HepG2 (cell line): ENCODE results near the gene TBCCD1. TPM values are rescaled to one million over a fixed set of nuclear protein-coding genes. Genes with fewer than 3 reads are reported as not detected.

Experiments
- ATAC-seq: fragments of 200-7000 bp; cut with Tn5 transposase; 3 replicates; pipeline ENCODE4 v1.9.1; 2020; ENCODE audit warnings: mild to moderate bottlenecking, moderate library complexity
- BruUV-seq: library from RNA; stranded (reverse); fragments of 400-500 nt; replicated peaks from 2 replicates; lab custom pipeline; 2021; lab: Mats Ljungman, UMichigan
- CTCF ChIA-PET: fragments of 300-600 bp; formaldehyde crosslinking; extraction: SDS; loops from one replicate; lab custom pipeline; 2021; ENCODE audit warnings: low total read pairs, inconsistent platforms, low intra/inter-chr PET ratio; lab: Yijun Ruan, JAX
- POLR2A ChIA-PET: fragments of 350-600 bp; sonication (Branson Sonifier 250); formaldehyde crosslinking; loops from one replicate; lab custom pipeline; 2020; ENCODE audit warnings: antibody characterized with exemption, inconsistent platforms; lab: Yijun Ruan, JAX
- DNase-seq: peaks from one replicate; pipeline ENCODE4 v3.0.0-alpha.2; 2015; ENCODE audit warnings: low spot score
- FAIRE-seq: peaks from 3 replicates; lab custom pipeline; 2011; peaks lifted over from hg19 to GRCh38; lab: Jason Lieb, UNC
- H2AFZ ChIP-seq: one replicate; pipeline ENCODE4 v1.6.1; 2011; ENCODE audit warnings: low read length, inconsistent platforms
- H3K27ac ChIP-seq: fragments of 300-600 bp; 3 replicates; pipeline ENCODE4 v1.8.0; 2011; ENCODE audit warnings: mixed run types, mild to moderate bottlenecking, mixed read lengths, low read length, inconsistent platforms; ENCODE audit not compliant: insufficient read depth; ENCODE audit errors: extremely low read length
- H3K27me3 ChIP-seq, 2 experiments: fragments of 200-600 bp in 1 of 2; 2 replicates in 1 of 2; 3 replicates in 1 of 2; pipeline versions ENCODE4 v1.6.0 to v1.8.0; 2011; ENCODE audit warnings: low read length in 2 of 2, mild to moderate bottlenecking in 2 of 2, moderate library complexity in 2 of 2, inconsistent platforms in 1 of 2; ENCODE audit not compliant: insufficient read depth in 2 of 2, control insufficient read depth in 1 of 2
- H3K36me3 ChIP-seq, 2 experiments: fragments of 200-600 bp in 1 of 2; replicated peaks in 1 of 2; 2 replicates in 1 of 2; 3 replicates in 1 of 2; pipeline versions ENCODE4 v1.5.1 to v1.8.0; 2011; ENCODE audit warnings: low read length in 2 of 2, inconsistent platforms in 1 of 2; ENCODE audit not compliant: insufficient read depth in 2 of 2, control insufficient read depth in 1 of 2
- H3K4me1 ChIP-seq: 2 replicates; pipeline ENCODE4 v1.5.1; 2012; ENCODE audit warnings: low read length, inconsistent platforms; ENCODE audit not compliant: insufficient read depth
- H3K4me2 ChIP-seq: 2 replicates; pipeline ENCODE4 v1.6.0; 2011; ENCODE audit warnings: low read depth, low read length, inconsistent platforms
- H3K4me3 ChIP-seq, 3 experiments: fragments of 200-600 bp in 1 of 3; sonication (generic), shearing (Covaris generic) in 1 of 3; replicated peaks in 1 of 3; 2 replicates each; pipeline ENCODE4 v1.5.1; 2011 to 2016; ENCODE audit warnings: low read length in 3 of 3, inconsistent platforms in 2 of 3, low read depth in 2 of 3, mild to moderate bottlenecking in 2 of 3, control low read depth in 1 of 3, mixed read lengths in 1 of 3; ENCODE audit not compliant: insufficient read depth in 1 of 3
- H3K79me2 ChIP-seq: one replicate; pipeline ENCODE4 v1.6.1; 2011; ENCODE audit warnings: low read length, inconsistent platforms; ENCODE audit not compliant: insufficient read depth
- H3K9ac ChIP-seq: 2 replicates; pipeline ENCODE4 v1.6.0; 2011; ENCODE audit warnings: mild to moderate bottlenecking, low read depth, low read length, inconsistent platforms; ENCODE audit not compliant: insufficient read depth
- H3K9me3 ChIP-seq: 2 replicates; pipeline ENCODE4 v1.5.1; 2012; ENCODE audit warnings: mild to moderate bottlenecking, low read length
- H4K20me1 ChIP-seq: 2 replicates; pipeline ENCODE4 v1.6.0; 2011; ENCODE audit warnings: inconsistent platforms, mild to moderate bottlenecking, low read length, moderate library complexity; ENCODE audit not compliant: insufficient read depth
- CHD4 ChIP-seq: fragments of 200-600 bp; sonication (generic); IDR thresholded peaks from 2 replicates; pipeline ENCODE4 v1.7.0; 2017; ENCODE audit warnings: mild to moderate bottlenecking, low read length, borderline replicate concordance
- GMEB1 ChIP-seq: sonication (generic); formaldehyde crosslinking; IDR thresholded peaks from 2 replicates; pipeline ENCODE4 v1.5.1; 2020; ENCODE audit warnings: missing genetic modification reagents, mild to moderate bottlenecking, borderline replicate concordance
- MLLT10 ChIP-seq: sonication (generic); formaldehyde crosslinking; IDR thresholded peaks from 2 replicates; pipeline ENCODE4 v1.4.0; 2020; ENCODE audit warnings: missing genetic modification reagents
- ZNF124 ChIP-seq: sonication (generic); formaldehyde crosslinking; IDR thresholded peaks from 2 replicates; pipeline ENCODE4 v1.4.0; 2020; ENCODE audit warnings: missing genetic modification reagents
- WGBS: methylation state at CpG from one replicate; pipeline ENCODE4 v1.1.6; 2017; ENCODE audit warnings: low lambda C conversion rate; 5-methylcytosine and 5-hydroxymethylcytosine counted together
- in situ Hi-C: cut with HindIII; loops from 2 replicates; pipeline ENCODE4 v1.10.0; 2017; ENCODE audit warnings: low pct_unique_long_range_greater_than_20kb; ENCODE audit not compliant: extremely low pct_ligation_motif_present
- intact Hi-C: fragments of 100-400 bp; cut with micrococcal nuclease; formaldehyde crosslinking; loops from one replicate; pipeline ENCODE4 v1.10.0; 2022; ENCODE audit not compliant: unreplicated experiment
- polyA plus RNA-seq, 8 experiments: library from polyadenylated mRNA; depleted of rRNA in 3 of 8; stranded (reverse) in 7 of 8; unstranded in 1 of 8; fragments of >200 nt; fragmentation: Illumina TruSeq in 4 of 8; extraction: Trizol in 4 of 8; gene quantifications; 2 replicates each; pipeline versions ENCODE4 v1.2.1 to v1.2.3, GENCODE V29; 2011 to 2016; ENCODE audit warnings: low read depth in 4 of 8, missing spikeins in 1 of 8, mixed read lengths in 1 of 8; ENCODE audit not compliant: insufficient read depth in 1 of 8
- total RNA-seq, 5 experiments: library from RNA; depleted of rRNA; stranded (reverse); fragments of >200 nt; fragmentation: Illumina TruSeq; extraction: Trizol; gene quantifications; 2 replicates each; pipeline ENCODE4 v1.2.3, GENCODE V29; 2016; ENCODE audit warnings: low read depth in 1 of 5
- TF ChIP-seq, protein P1 (sequence below): sonication (generic); formaldehyde crosslinking; IDR thresholded peaks from 2 replicates; pipeline ENCODE4 v1.5.0; 2020; ENCODE audit warnings: mild to moderate bottlenecking, missing genetic modification reagents, moderate library complexity

The TBCCD1 gene
- total and polyA plus RNA-seq, 2 of the 13 experiments (the other 11 are each of a cell fraction or from before 2014, with no cell fraction given), result 13.6 to 16.2 TPM

DNA sequence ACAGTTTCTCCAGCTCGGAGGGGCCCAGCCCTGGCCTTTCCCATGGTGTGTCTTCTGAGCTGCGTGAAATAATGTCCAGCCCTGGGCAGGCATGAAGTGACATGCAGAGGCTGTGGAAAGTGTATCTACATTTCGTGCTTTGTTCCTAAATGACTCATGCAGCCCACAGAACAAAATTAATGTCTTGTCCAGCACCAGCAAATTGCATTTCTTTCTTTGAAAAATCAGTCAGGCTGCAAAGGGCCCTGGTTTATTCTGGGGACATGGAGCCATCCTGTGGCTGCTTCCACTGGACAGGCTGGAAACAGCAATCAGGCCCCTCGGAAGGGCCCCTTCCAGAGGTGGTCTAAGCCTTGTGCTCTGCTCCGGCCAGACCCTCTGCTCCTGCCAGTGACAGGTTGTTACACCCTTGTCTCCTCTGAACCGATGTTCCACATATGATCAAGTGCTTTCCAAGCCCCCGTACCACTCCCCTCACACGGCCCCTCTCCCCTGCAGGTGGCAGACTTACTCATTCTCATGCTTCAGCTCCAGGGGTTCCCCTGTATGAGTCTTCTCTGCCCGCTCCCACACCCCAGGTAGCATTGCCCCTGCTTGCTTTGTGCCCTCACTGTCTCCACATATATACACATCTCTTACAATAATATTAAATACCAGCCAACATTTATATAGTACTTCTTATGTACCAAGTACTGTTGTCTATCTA lies 56.6 kb downstream of the TBCCD1 start:
- no TSS peak for BruUV-seq
- intact Hi-C loops, result no loop called here
- FAIRE-seq, result no peak
- H3K9ac ChIP-seq, result no peak overlapping the region
- no peaks in the 10 kb centered on the region for H3K36me3 ChIP-seq
- no peak overlapping the region for H3K4me3 ChIP-seq
- TF ChIP-seq CHD4, result no peak
- TF ChIP-seq, protein P1, sequence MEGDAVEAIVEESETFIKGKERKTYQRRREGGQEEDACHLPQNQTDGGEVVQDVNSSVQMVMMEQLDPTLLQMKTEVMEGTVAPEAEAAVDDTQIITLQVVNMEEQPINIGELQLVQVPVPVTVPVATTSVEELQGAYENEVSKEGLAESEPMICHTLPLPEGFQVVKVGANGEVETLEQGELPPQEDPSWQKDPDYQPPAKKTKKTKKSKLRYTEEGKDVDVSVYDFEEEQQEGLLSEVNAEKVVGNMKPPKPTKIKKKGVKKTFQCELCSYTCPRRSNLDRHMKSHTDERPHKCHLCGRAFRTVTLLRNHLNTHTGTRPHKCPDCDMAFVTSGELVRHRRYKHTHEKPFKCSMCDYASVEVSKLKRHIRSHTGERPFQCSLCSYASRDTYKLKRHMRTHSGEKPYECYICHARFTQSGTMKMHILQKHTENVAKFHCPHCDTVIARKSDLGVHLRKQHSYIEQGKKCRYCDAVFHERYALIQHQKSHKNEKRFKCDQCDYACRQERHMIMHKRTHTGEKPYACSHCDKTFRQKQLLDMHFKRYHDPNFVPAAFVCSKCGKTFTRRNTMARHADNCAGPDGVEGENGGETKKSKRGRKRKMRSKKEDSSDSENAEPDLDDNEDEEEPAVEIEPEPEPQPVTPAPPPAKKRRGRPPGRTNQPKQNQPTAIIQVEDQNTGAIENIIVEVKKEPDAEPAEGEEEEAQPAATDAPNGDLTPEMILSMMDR, result peak; percentile 30
- TF ChIP-seq ZNF124, result no peak
- TF ChIP-seq MLLT10 (CRISPR knock-in tag), result no peak
- TF ChIP-seq GMEB1 (CRISPR knock-in tag), result no peak
- TF ChIP-seq, all 625 proteins: peak for 1
- no peak overlapping the region for H2AFZ ChIP-seq
- H3K4me1 ChIP-seq, result peaks cover 15% of the 10 kb centered on the region
- no peak overlapping the region for H3K4me2 ChIP-seq
- 21% methylated on average over 9 of the region's 9 CpGs for WGBS
- DNase-seq (no peak), ATAC-seq (peak; percentile 32; the same call in 1 of the 3 replicates)
- in situ Hi-C loops, result no loop called here
- H4K20me1 ChIP-seq, result no peaks in the 10 kb centered on the region
- H3K9me3 ChIP-seq, result no peaks in the 10 kb centered on the region
- CTCF ChIA-PET, result no interaction called here
- POLR2A ChIA-PET, result no interaction called here
- H3K27ac ChIP-seq, result no peak overlapping the region
- H3K27me3 ChIP-seq, result peaks cover 1 to 4% of the 10 kb centered on the region in 2 experiments; a peak in 2 of 5 replicates
- H3K79me2 ChIP-seq, result no peaks in the 10 kb centered on the region
